ENCODE measurements around the gene MCU.

DNA sequence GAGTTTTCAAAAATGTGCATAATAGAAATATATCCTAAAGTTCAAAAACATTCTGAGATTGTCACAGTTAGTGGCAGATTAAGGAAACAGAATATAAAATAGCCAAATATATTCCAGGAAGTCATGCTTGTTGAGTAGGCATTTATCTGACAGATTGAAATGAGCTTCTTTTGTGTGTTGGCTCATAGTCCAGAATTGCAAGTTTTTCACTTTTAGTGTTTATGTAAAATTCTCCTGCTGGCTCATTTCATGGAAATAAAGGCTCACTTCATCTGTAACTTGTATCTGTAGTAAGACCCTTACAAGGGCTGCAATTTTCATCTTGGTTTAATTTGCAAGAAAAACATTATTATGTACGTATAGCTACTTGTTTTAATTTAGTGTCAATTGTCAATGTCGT lies 93.5 kb downstream of the MCU start:
- no peak for TF ChIP-seq CTCF (IDR thresholded peaks at IDR 0.05)
- no peak for TF ChIP-seq EP300 (IDR thresholded peaks at IDR 0.05)
- TF ChIP-seq POLR2AphosphoS5 (IDR thresholded peaks at IDR 0.05), result no peak
